ENCODE results near the gene TBC1D21. TPM values are rescaled to one million over a fixed set of nuclear protein-coding genes. Genes with fewer than 3 reads are reported as not detected.

The TBC1D21 gene
- total RNA-seq, 4 donors from 2014 or later = not detected

DNA sequence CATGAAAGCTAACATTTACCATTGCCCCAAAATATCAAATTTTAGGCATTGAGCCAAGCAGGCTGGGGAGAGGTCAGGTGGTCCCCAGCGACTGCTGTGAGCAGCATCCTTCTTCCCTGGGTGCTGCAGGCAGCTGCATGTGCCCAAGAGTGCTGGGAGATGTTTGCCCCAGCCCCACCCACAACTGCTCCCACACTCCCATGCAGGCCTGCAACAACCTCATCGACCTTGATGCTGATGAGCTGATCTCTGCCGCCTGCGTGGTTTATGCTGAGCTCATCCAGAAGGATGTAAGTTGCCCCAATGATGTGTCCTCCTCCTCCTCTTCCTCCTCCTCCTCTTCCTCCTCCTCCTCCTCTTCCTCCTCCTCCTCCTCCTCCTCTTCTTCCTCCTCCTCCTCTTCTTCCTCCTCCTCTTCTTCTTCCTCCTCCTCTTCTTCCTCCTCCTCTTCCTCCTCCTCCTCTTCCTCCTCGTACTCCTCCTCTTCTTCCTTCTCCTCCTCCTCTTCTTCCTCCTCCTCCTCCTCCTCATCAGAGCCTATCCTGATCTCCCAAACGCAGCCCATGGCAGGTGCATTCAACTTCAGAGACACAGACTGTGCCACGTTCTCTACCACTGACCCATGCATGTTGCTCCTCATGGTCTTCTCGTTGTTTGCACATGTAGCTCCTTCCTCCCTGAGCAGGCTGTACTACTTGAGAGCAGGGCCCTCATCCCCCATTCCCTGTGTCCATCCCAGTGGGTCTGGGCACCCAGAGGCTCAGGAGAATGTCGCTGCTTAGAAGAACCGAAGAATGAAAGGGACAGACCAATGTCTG lies 15.1 kb downstream of the TBC1D21 start:
- Histone ChIP-seq H3K36me3 (no peaks in the 10 kb centered on the region), H3K27ac (no peak overlapping the region), H3K9me3 (no peaks in the 10 kb centered on the region), H3K4me3 (no peak overlapping the region), H3K4me1 (no peaks in the 10 kb centered on the region), H3K27me3 (peaks cover 0 to 42% (median 0%) of the 10 kb centered on the region in 4 donors)
- intact Hi-C loops (cut with DNase I) = no loop called here
- 73 to 74% methylated on average over 10 of the region's 10 CpGs for WGBS, 2 donors
- no peak for DNase-seq
- no peak for TF ChIP-seq POLR2A (IDR thresholded peaks at IDR 0.05)
- TF ChIP-seq, protein P1, sequence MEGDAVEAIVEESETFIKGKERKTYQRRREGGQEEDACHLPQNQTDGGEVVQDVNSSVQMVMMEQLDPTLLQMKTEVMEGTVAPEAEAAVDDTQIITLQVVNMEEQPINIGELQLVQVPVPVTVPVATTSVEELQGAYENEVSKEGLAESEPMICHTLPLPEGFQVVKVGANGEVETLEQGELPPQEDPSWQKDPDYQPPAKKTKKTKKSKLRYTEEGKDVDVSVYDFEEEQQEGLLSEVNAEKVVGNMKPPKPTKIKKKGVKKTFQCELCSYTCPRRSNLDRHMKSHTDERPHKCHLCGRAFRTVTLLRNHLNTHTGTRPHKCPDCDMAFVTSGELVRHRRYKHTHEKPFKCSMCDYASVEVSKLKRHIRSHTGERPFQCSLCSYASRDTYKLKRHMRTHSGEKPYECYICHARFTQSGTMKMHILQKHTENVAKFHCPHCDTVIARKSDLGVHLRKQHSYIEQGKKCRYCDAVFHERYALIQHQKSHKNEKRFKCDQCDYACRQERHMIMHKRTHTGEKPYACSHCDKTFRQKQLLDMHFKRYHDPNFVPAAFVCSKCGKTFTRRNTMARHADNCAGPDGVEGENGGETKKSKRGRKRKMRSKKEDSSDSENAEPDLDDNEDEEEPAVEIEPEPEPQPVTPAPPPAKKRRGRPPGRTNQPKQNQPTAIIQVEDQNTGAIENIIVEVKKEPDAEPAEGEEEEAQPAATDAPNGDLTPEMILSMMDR (IDR thresholded peaks at IDR 0.05) = no peak

DNA sequence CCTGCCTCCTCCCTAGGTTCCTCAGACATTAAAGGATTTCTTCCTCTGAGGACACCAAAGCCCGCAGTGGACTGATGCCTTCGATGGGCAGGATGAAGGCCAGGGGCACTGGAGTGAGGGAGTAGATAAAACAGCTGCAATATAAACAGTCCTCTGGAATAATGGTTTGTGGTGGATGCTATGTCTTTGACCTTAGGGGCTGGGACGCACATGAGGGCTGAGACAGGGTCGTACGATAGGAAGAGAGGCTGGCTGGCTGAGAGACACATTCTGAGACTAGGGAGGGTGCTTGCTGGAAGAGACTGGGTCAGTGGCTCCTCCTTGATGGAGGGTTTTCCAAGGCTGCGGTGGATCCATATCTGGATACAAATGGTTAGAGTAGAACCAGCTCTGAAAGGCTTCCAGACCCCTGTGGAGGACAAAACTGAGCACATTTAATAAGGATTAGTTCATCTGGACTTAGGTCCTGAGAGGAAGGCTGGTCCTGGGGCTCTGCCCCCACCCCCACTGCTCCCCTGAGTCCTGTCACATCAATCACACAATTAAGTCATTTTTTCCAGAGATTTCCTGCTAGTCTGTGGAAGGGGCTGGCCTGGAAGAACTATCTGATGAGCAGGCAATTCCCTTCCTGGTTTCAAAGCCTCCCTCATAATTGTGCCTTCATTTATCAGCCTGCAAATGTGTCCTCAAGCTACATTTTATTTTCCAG lies 15.8 kb downstream of the TBC1D21 start:
- no peak for DNase-seq
- WGBS, 2 donors = 69 to 87% methylated on average over 5 of the region's 6 CpGs
- peaks cover 0 to 37% (median 0%) of the 10 kb centered on the region in 4 donors for H3K27me3 ChIP-seq
- no peak overlapping the region for H3K4me3 ChIP-seq
- TF ChIP-seq POLR2A (IDR thresholded peaks at IDR 0.05) = no peak
- TF ChIP-seq, protein P1 (IDR thresholded peaks at IDR 0.05) = no peak
- intact Hi-C loops (cut with DNase I) = no loop called here
- no peak overlapping the region for H3K27ac ChIP-seq
- no peaks in the 10 kb centered on the region for H3K36me3 ChIP-seq
- no peaks in the 10 kb centered on the region for H3K9me3 ChIP-seq
- H3K4me1 ChIP-seq = no peaks in the 10 kb centered on the region

DNA sequence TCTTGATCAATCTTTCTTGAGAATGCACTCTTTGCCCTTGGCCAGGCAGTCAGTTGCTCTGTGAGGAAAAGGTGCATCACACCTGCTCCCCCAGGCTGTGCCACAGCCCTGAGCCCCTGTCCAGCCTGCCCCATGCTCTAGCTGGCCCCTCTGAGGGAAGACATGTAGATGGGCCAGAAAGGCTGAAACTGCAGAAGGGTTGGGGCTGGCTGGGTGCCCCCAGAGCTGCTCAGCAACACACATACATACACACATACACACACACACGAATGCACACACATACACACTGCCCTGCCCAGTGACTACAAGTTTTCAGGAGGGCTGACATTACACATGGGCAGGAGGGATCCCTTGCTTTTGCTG lies 16.4 kb downstream of the TBC1D21 start:
- WGBS, 2 donors = 33% methylated on average over 1 of the region's 1 CpG; no CpG with 5 or more reads in 1 of the 2 donors
- no peak for DNase-seq
- Histone ChIP-seq H3K27ac (no peak overlapping the region), H3K4me1 (no peaks in the 10 kb centered on the region), H3K9me3 (no peaks in the 10 kb centered on the region), H3K27me3 (peaks cover 0 to 31% (median 0%) of the 10 kb centered on the region in 4 donors), H3K36me3 (no peaks in the 10 kb centered on the region), H3K4me3 (no peak overlapping the region)
- TF ChIP-seq, protein P1 (IDR thresholded peaks at IDR 0.05) = no peak
- no peak for TF ChIP-seq POLR2A (IDR thresholded peaks at IDR 0.05)
- intact Hi-C loops (cut with DNase I) = no loop called here

DNA sequence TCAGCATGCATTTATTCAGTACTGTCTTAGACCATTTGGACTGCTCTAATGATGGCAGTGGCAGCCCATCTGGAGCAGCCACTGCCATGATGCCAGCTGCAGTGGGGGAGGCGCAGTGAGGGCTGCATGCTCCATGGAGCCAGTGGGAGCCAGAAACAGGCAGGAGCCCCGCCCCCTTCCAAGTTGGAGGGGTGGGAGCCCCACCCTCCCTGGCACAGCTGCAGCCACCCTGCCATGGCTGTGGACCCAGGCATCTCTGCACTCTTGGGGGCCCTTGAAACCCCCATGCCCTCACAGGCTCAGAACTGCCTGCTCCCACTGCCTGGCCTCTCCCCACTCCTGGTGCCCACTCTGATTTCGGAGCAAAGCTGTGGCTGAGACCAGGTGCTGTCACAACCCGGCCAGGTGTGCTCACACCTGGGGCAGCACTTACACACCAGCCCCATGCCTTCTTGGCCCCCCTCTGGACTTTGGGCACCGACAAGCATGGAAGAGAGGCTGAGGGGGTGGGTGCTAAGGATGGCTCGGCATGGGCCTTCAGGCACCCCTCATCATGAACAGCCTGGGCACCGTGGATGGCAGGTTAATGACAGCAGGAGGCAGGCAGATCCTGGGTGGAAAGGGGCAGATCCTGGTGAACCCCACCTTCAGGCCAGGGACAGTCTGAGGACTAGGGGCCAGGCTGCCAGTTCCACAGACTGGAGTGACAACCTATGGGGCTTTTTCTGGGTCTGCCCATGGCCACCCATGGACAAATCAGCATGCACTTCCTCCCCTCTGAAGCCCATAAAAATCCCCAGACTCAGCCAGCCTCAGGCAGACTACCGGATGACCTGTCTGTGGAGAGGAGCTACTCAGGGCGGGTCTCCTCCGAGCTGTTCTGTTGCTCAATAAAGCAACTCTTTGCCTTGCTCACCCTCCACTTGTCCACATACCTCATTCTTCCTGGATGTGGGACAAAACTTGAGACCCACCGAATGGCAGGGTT lies 18.3 kb downstream of the TBC1D21 start:
- no peak for TF ChIP-seq POLR2A (IDR thresholded peaks at IDR 0.05)
- TF ChIP-seq, protein P1 (IDR thresholded peaks at IDR 0.05) = no peak
- intact Hi-C loops (cut with DNase I) = no loop called here
- DNase-seq = no peak
- no peaks in the 10 kb centered on the region for H3K36me3 ChIP-seq
- H3K9me3 ChIP-seq = no peaks in the 10 kb centered on the region
- no peaks in the 10 kb centered on the region for H3K4me1 ChIP-seq
- 58 to 71% methylated on average over 3 to 4 of the region's 11 CpGs for whole genome bisulfite sequencing, 2 donors
- no peak overlapping the region for H3K27ac ChIP-seq
- peaks cover 0 to 34% (median 0%) of the 10 kb centered on the region in 4 donors for H3K27me3 ChIP-seq
- no peak overlapping the region for H3K4me3 ChIP-seq
